ENCODE measurements around the gene EPB41L4B. TPM values are rescaled to one million over a fixed set of nuclear protein-coding genes. Genes with fewer than 3 reads are reported as not detected.

EPB41L4B gene
- total and polyA plus RNA-seq, 2 donors from 2014 or later = 6.5 to 7.7 TPM

DNA sequence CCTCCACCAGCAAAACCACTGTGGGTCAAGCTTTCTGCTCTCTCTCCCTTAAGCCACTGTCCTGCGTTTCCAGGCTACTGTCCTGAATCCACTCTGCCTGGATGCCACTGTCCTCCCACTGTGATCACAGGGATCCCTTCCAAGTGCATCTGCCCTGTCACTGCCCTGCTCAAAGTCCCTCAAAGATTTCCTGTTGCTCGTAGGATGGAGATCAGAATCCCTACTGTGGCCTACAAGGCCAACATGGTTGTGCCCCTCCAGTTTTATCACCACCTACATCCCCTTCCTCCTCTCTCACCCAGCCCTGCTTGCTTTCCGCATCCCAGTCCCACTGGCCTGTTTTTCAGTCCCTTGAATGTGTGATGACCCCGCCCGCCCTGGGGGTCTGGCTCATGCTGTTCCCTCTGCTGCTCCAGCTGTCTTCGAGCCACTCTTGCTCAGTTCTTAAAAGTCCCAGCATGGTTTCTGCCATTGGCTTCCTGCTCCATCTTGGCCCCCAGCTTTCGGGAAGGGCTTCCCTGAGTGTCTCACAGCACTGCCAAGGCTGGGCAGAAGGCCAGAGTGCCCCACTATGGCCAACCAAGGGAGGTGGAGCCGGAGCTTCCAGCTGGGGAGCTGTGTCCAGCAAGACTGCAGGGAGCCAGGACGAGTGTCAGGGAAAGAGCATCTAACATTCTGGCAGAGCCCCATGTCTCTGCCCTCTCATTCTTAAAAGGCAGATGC lies 140.9 kb downstream of the EPB41L4B start:
- no peak overlapping the region for H3K9ac ChIP-seq (ENCODE audit: low read length in 3 of 3)
- no peak overlapping the region for H3K27ac ChIP-seq (ENCODE audit: low read depth in 2 of 2, low read length in 2 of 2)
- H3K27me3 ChIP-seq (ENCODE audit: control insufficient read depth, insufficient read depth, low read length) = no peaks in the 10 kb centered on the region
- TF ChIP-seq, protein P1, sequence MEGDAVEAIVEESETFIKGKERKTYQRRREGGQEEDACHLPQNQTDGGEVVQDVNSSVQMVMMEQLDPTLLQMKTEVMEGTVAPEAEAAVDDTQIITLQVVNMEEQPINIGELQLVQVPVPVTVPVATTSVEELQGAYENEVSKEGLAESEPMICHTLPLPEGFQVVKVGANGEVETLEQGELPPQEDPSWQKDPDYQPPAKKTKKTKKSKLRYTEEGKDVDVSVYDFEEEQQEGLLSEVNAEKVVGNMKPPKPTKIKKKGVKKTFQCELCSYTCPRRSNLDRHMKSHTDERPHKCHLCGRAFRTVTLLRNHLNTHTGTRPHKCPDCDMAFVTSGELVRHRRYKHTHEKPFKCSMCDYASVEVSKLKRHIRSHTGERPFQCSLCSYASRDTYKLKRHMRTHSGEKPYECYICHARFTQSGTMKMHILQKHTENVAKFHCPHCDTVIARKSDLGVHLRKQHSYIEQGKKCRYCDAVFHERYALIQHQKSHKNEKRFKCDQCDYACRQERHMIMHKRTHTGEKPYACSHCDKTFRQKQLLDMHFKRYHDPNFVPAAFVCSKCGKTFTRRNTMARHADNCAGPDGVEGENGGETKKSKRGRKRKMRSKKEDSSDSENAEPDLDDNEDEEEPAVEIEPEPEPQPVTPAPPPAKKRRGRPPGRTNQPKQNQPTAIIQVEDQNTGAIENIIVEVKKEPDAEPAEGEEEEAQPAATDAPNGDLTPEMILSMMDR (IDR thresholded peaks at IDR 0.05; ENCODE audit: borderline replicate concordance, extremely low read depth, insufficient read depth) = no peak
- DNase-seq (no peak), FAIRE-seq (no peak)
- no peaks in the 10 kb centered on the region for H3K9me3 ChIP-seq (ENCODE audit: control insufficient read depth in 2 of 3, insufficient read depth in 1 of 3, low read length in 3 of 3)
- intact Hi-C loops (cut with DNase I) = no loop called here
- no peaks in the 10 kb centered on the region for H3K4me1 ChIP-seq (ENCODE audit: control insufficient read depth in 2 of 3, insufficient read depth in 2 of 3, low read depth in 1 of 3, low read length in 3 of 3)
- no peak overlapping the region for H3K4me3 ChIP-seq (ENCODE audit: low read length in 3 of 3)
- H3K36me3 ChIP-seq (ENCODE audit: control insufficient read depth in 2 of 3, insufficient read depth in 3 of 3, low read length in 3 of 3) = no peaks in the 10 kb centered on the region

DNA sequence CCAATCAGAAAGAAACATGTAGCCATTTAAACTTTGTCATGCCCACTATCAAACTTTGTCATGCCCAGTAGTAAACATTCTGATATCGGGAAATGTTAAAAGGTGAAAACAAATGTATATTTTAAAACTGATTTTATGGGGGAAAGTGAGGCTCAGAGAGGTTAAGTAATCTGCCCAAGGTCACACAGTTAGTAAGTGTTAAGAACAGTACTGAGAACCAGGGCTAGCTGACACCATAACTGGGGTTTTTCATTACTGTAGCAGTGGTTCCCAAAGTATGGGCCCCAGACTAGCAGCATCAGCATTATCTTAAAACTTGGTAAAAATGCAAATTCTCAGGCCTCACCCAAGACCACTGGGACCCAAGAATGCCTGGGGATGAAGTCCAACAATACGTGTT lies 143.9 kb downstream of the EPB41L4B start:
- H3K36me3 ChIP-seq (ENCODE audit: control insufficient read depth in 2 of 3, insufficient read depth in 3 of 3, low read length in 3 of 3) = no peaks in the 10 kb centered on the region
- no peak overlapping the region for H3K9ac ChIP-seq (ENCODE audit: low read length in 3 of 3)
- DNase-seq = no peak
- FAIRE-seq = no peak
- no peaks in the 10 kb centered on the region for H3K4me1 ChIP-seq (ENCODE audit: control insufficient read depth in 2 of 3, insufficient read depth in 2 of 3, low read depth in 1 of 3, low read length in 3 of 3)
- TF ChIP-seq, protein P1 (IDR thresholded peaks at IDR 0.05; ENCODE audit: borderline replicate concordance, extremely low read depth, insufficient read depth) = no peak
- no peaks in the 10 kb centered on the region for H3K9me3 ChIP-seq (ENCODE audit: control insufficient read depth in 2 of 3, insufficient read depth in 1 of 3, low read length in 3 of 3)
- H3K27me3 ChIP-seq (ENCODE audit: control insufficient read depth, insufficient read depth, low read length) = no peaks in the 10 kb centered on the region
- intact Hi-C loops (cut with DNase I) = no loop called here
- no peak overlapping the region for H3K27ac ChIP-seq (ENCODE audit: low read depth in 2 of 2, low read length in 2 of 2)
- H3K4me3 ChIP-seq (ENCODE audit: low read length in 3 of 3) = no peak overlapping the region

- Histone ChIP-seq H3K4me3 (ENCODE audit: low read length in 3 of 3) (no peak overlapping the region), H3K9me3 (ENCODE audit: control insufficient read depth in 2 of 3, insufficient read depth in 1 of 3, low read length in 3 of 3) (no peaks in the 10 kb centered on the region), H3K4me1 (ENCODE audit: control insufficient read depth in 2 of 3, insufficient read depth in 2 of 3, low read depth in 1 of 3, low read length in 3 of 3) (no peaks in the 10 kb centered on the region), H3K27ac (ENCODE audit: low read depth in 2 of 2, low read length in 2 of 2) (no peak overlapping the region), H3K36me3 (ENCODE audit: control insufficient read depth in 2 of 3, insufficient read depth in 3 of 3, low read length in 3 of 3) (no peaks in the 10 kb centered on the region), H3K9ac (ENCODE audit: low read length in 3 of 3) (no peak overlapping the region), H3K27me3 (ENCODE audit: control insufficient read depth, insufficient read depth, low read length) (no peaks in the 10 kb centered on the region)
- intact Hi-C loops (cut with DNase I) = no loop called here
- DNase-seq (no peak), FAIRE-seq (no peak)
- TF ChIP-seq, protein P1 (IDR thresholded peaks at IDR 0.05; ENCODE audit: borderline replicate concordance, extremely low read depth, insufficient read depth) = no peak
Measured at GRCh38 chr9:109176386-109176785, 144.5 kb downstream of the EPB41L4B start.

DNA sequence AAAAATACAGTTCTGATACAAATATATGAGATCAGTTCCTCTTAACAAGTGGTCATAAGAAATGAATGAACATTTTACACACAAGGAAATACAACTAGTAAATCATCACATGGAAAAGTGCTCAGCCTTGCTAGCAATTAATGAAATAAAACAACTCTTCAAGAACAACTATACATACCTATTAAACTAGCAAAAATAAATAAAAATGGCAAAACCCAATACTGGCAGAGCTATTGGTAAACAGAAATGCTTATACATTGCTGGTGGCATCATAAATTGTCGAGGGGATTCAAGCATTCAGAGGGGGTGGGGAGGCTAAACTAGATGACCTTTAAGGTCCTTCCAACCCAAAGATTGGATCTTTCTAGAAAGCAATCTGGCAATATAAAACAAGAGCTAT lies 147.9 kb downstream of the EPB41L4B start:
- Histone ChIP-seq H3K9me3 (ENCODE audit: control insufficient read depth in 2 of 3, insufficient read depth in 1 of 3, low read length in 3 of 3) (no peaks in the 10 kb centered on the region), H3K27me3 (ENCODE audit: control insufficient read depth, insufficient read depth, low read length) (no peaks in the 10 kb centered on the region), H3K4me1 (ENCODE audit: control insufficient read depth in 2 of 3, insufficient read depth in 2 of 3, low read depth in 1 of 3, low read length in 3 of 3) (no peaks in the 10 kb centered on the region), H3K36me3 (ENCODE audit: control insufficient read depth in 2 of 3, insufficient read depth in 3 of 3, low read length in 3 of 3) (no peaks in the 10 kb centered on the region), H3K27ac (ENCODE audit: low read depth in 2 of 2, low read length in 2 of 2) (no peak overlapping the region), H3K4me3 (ENCODE audit: low read length in 3 of 3) (no peak overlapping the region), H3K9ac (ENCODE audit: low read length in 3 of 3) (no peak overlapping the region)
- no peak for DNase-seq
- TF ChIP-seq, protein P1 (IDR thresholded peaks at IDR 0.05; ENCODE audit: borderline replicate concordance, extremely low read depth, insufficient read depth) = no peak
- no peak for FAIRE-seq
- intact Hi-C loops (cut with DNase I) = no loop called here

All from kidney (tissue), 14 donors.